Measurements from ENCODE around the gene DPF3. TPM values are rescaled to one million over a fixed set of nuclear protein-coding genes. Genes with fewer than 3 reads are reported as not detected.
"Not testable (repeated sequence)": the region's sequence is repeated elsewhere in the genome, so short reads cannot be mapped to it uniquely, and the experiment has no call there.

The DPF3 gene
- total RNA-seq, 1 donor from 2014 or later, result 0.66 TPM

DNA sequence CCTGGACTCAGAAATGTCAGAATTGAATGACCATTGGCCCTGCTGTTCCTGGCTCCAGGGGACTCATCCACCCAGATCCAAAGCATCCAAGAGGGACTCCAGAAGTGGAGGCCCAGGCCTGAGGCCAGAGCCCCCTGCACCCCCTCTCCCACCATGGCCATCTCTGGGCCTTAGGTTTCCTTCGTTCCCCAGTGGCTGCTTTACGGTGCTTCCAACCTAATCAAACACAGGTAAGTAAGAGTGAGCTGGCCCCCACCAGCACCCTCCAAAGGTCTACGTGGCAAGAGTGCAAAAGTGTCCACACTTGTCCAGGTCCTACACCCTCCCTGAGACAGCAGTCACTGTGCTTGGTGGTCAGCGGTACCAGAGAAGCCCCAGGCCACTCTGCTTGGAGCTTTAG lies 139.0 kb downstream of the DPF3 start:
- H3K9me3 Mint-ChIP-seq, result peaks cover 24% of the 10 kb centered on the region
- no peaks in the 10 kb centered on the region for H3K4me1 Mint-ChIP-seq (ENCODE audit: low read depth)
- peaks cover 11% of the 10 kb centered on the region for H3K36me3 Mint-ChIP-seq (ENCODE audit: low read depth)
- intact Hi-C loops (cut with micrococcal nuclease), result no loop called here
- DNase-seq (ENCODE audit: low spot score), result no peak
- H3K4me3 Mint-ChIP-seq (ENCODE audit: low read depth), result no peak overlapping the region
- H3K27ac Mint-ChIP-seq, result no peak overlapping the region
- H3K27me3 Mint-ChIP-seq (ENCODE audit: low read depth), result peaks cover 3% of the 10 kb centered on the region

DNA sequence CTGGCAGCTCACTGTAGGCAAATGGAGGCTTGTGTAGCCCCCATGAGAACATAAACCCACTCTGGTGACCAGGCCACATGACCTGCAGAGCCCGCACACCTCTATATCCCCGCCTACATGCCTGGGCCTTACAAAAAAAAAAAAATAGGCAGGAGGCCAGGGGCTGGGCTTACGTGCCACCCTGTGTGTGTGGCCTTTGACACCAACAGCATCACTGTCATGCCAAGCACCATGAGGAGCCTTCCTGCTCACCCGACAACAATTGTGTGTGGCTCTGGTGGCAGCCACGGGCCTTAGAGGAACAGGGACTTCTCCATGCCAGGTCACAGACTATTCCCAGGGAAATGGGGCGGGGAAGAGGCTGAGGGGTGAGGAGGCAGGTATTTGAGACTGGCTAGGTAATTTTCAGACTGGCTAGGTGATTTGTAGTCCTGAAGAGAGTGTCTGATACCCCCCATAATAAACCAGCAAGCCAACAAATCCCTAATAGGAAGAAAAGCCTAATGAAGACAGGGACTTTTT lies 140.0 kb downstream of the DPF3 start:
- intact Hi-C loops (cut with micrococcal nuclease), result no loop called here
- peaks cover 5% of the 10 kb centered on the region for H3K27me3 Mint-ChIP-seq (ENCODE audit: low read depth)
- H3K9me3 Mint-ChIP-seq, result peaks cover 14% of the 10 kb centered on the region
- no peak overlapping the region for H3K27ac Mint-ChIP-seq
- no peaks in the 10 kb centered on the region for H3K4me1 Mint-ChIP-seq (ENCODE audit: low read depth)
- no peak for DNase-seq (ENCODE audit: low spot score)
- peaks cover 2% of the 10 kb centered on the region for H3K36me3 Mint-ChIP-seq (ENCODE audit: low read depth)
- H3K4me3 Mint-ChIP-seq (ENCODE audit: low read depth), result no peak overlapping the region

DNA sequence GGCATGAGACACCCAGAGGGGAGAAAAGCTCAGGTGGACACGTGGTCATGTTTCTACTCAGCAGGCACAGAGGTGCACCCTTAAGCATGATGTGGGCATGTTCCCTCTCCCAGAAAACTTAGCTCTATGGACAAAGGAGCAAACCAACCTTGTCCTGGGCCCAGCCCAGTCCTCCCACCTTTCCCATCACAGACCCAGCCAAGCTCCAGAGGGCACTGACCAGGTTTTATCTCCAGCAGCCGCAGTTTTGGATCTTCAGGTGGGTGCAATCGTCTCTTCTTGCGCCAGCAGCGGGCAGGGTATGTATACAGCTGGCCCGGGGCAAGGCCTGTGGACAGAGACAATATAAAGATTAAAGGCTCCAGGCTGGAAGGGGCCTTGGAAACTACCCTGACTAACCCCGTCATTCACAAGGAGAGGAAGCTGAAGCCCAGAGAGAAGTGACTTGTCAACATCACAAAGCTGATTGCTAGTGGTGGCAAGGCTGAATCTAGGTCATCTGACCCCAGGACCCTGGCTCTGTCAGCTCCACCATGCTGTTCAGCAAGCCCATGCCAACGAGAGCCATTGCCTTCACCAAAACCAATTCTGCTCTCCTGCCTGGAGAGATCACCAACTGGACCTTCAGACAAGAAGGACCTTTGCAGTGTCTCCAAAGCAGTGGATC lies 140.7 kb downstream of the DPF3 start:
- H3K4me1 Mint-ChIP-seq (ENCODE audit: low read depth), result no peaks in the 10 kb centered on the region
- no peak for DNase-seq (ENCODE audit: low spot score)
- intact Hi-C loops (cut with micrococcal nuclease), result no loop called here
- H3K36me3 Mint-ChIP-seq (ENCODE audit: low read depth), result no peaks in the 10 kb centered on the region
- H3K9me3 Mint-ChIP-seq, result peaks cover 6% of the 10 kb centered on the region
- H3K27ac Mint-ChIP-seq, result no peak overlapping the region
- peaks cover 5% of the 10 kb centered on the region for H3K27me3 Mint-ChIP-seq (ENCODE audit: low read depth)
- no peak overlapping the region for H3K4me3 Mint-ChIP-seq (ENCODE audit: low read depth)

DNA sequence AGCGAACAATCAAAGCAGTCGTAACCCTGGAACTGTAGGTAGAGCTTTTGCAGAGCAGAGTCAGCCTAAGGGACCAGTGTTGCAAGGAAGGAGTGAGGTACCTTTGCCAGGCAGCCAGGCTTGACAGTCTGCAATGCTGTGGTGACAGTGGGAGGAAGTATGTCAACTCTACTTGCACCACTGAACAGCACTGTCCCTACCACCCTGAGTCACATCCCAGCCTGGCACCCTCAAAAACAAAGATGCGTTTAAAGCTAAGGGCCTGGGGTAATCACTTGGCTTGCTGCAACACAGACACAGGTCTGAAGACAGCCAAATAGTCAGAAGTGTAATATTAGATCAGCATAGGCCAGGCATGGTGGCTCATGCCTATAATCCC lies 141.9 kb downstream of the DPF3 start:
- H3K4me1 Mint-ChIP-seq (ENCODE audit: low read depth), result no peaks in the 10 kb centered on the region
- H3K4me3 Mint-ChIP-seq (ENCODE audit: low read depth), result no peak overlapping the region
- H3K27me3 Mint-ChIP-seq (ENCODE audit: low read depth), result peaks cover 5% of the 10 kb centered on the region
- no peaks in the 10 kb centered on the region for H3K36me3 Mint-ChIP-seq (ENCODE audit: low read depth)
- DNase-seq (ENCODE audit: low spot score), result no peak
- H3K9me3 Mint-ChIP-seq, result no peaks in the 10 kb centered on the region
- intact Hi-C loops (cut with micrococcal nuclease), result no loop called here
- no peak overlapping the region for H3K27ac Mint-ChIP-seq

DNA sequence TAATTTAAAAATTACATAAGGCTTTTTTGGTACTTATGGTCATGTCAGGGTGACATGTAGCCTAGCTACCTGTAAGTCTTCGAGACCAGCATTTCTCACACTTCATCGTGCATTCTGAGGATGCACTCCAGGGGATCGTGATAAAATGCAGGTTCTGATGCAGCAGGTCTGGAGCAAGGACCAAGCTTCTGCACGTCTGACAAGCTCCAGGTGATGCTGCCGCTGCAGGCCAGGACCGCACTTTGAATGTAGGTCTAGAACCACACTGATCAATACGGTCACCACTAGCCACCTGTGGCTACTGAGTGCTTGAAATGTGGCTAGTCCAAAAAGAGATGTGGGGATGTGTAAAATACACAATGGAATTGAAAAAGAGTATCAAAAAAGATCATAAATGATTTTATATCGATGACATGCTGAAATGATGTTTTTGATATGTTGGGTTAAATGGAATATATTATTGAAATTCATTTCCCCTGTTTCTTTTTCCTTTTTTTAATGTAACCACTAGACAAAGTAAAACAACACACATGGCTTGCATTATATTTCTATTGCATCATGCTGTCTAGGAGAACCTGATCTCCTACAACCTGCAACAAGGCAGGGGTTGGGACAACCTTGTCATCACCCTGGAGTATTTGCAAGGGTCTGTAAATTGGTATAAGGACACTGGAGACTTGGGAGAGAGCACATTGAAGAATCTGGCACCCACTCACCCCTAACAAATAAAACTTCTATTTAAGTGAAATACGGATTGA lies 142.4 kb downstream of the DPF3 start:
- Mint-ChIP-seq H3K36me3 (ENCODE audit: low read depth) (no peaks in the 10 kb centered on the region), H3K27me3 (ENCODE audit: low read depth) (peaks cover 5% of the 10 kb centered on the region), H3K9me3 (no peaks in the 10 kb centered on the region), H3K4me3 (ENCODE audit: low read depth) (no peak overlapping the region), H3K4me1 (ENCODE audit: low read depth) (no peaks in the 10 kb centered on the region), H3K27ac (no peak overlapping the region)
- intact Hi-C loops (cut with micrococcal nuclease), result no loop called here
- no peak for DNase-seq (ENCODE audit: low spot score)

DNA sequence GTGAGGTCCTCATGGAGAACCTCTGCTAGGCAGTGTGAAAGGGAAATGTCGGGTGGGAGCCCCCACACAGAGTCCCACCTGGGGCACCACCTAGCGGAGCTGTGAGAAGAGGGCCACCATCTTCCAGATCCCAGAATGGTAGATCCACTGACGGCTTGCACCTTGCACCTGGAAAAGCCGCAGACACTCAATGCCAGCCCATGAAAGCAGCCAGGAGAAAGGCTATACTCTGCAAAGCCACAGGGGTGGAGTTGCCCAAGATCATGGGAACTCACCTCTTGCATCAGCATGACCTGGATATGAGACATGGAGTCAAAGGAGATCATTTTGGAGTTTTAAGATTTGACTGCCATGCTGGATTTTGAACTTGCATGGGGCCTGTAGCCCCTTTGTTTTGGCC lies 145.0 kb downstream of the DPF3 start:
- H3K36me3 Mint-ChIP-seq (ENCODE audit: low read depth); H3K4me1 Mint-ChIP-seq (ENCODE audit: low read depth); H3K27ac Mint-ChIP-seq; H3K4me3 Mint-ChIP-seq (ENCODE audit: low read depth); intact Hi-C loops (cut with micrococcal nuclease); DNase-seq (ENCODE audit: low spot score); H3K9me3 Mint-ChIP-seq; H3K27me3 Mint-ChIP-seq (ENCODE audit: low read depth): not testable (repeated sequence)

DNA sequence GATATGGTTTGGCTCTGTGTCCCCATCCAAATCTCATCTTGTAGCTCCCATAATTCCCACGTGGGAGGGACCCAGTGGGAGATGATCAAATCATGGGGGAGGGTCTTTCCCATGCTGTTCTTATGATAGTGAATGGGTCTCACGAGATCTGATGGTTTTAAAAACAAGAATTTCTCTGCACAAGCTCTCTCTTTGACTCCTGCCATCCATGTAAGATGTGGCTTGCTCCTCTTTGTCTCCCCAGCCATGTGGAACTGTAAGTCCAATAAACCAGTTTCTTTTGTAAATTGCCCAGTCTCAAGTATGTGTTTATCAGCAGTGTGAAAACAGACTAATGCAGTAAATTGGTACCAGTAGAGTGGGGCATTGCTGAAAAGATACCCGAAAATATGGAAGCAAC lies 146.2 kb downstream of the DPF3 start:
- no peaks in the 10 kb centered on the region for H3K36me3 Mint-ChIP-seq (ENCODE audit: low read depth)
- intact Hi-C loops (cut with micrococcal nuclease), result no loop called here

DNA sequence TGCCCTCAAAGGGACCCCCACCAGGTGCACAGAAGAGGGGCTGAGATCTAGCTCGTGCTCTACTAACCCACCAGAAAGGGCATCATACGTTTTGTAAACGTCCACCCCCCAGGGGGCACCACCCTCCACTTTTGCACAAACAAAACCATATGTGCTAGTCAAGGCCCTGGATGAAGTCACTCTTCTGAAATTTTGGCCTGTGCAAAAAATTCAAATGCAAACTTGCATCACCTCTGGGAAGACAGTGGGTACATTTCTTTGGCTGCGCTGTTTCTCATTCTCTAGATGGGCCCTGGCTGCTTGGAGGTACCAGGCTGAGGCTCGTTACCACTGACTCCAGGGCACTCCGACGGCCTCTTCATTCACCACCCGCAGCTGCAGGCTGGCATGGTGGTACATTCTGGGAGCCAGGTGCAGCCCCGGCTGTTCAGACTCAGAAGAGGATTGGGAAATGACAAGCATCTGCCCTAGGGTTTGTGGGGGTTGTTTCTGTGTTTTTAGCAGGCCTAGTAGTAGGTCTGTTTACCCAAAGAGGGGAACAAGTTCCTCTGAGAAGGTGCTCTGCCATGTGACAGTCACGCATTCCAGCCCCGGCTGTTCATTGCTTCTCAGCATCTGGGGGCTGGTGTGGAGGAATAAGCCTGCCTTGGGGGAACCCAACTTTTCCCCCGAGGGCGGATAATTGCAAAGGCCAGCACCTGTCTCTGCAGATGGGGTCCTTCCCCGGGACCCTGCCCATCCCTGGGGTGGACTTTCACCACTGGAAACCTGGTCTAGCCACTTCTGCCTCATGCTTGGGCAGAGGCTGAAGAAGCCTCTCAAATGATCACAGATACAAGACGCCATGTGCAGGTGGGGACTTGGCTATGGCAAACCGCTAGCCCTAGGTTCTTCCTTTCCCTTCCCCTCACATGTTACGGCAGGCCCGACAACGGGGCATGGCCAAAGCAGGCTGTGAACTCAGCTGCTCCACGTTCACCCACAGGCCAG lies 147.6 kb downstream of the DPF3 start:
- no peaks in the 10 kb centered on the region for H3K4me1 Mint-ChIP-seq (ENCODE audit: low read depth)
- no peaks in the 10 kb centered on the region for H3K36me3 Mint-ChIP-seq (ENCODE audit: low read depth)
- intact Hi-C loops (cut with micrococcal nuclease), result no loop called here
- peaks cover 2% of the 10 kb centered on the region for H3K27me3 Mint-ChIP-seq (ENCODE audit: low read depth)
- H3K4me3 Mint-ChIP-seq (ENCODE audit: low read depth), result no peak overlapping the region
- no peak overlapping the region for H3K27ac Mint-ChIP-seq
- no peak for DNase-seq (ENCODE audit: low spot score)
- H3K9me3 Mint-ChIP-seq, result no peaks in the 10 kb centered on the region

More for the DNA sequence above, 146.2 kb downstream of the DPF3 start:
- Mint-ChIP-seq H3K9me3 (no peaks in the 10 kb centered on the region), H3K27me3 (ENCODE audit: low read depth) (peaks cover 5% of the 10 kb centered on the region), H3K4me1 (ENCODE audit: low read depth) (no peaks in the 10 kb centered on the region), H3K27ac (no peak overlapping the region), H3K4me3 (ENCODE audit: low read depth) (no peak overlapping the region)
- DNase-seq (ENCODE audit: low spot score), result no peak

DNA sequence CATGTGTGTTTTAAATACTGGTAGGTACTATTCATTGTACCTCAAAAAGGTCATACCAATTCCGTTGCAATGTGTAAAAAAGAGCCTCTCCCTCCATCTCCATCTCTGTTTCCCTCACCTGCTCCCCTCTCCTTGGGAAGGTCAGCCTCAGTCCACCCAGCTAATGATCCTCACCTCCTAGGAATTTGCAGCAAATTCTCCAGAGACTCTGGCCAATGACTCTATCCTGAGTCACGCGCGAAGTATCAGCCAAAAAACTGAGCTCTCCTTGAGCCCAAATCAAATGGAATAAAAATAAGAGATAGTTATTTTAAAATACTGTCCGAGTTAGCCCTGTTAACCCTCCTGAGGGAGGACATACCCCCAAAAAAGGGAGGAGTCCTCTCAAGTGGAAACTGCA lies 148.4 kb downstream of the DPF3 start:
- H3K36me3 Mint-ChIP-seq (ENCODE audit: low read depth), result no peaks in the 10 kb centered on the region
- no peak overlapping the region for H3K4me3 Mint-ChIP-seq (ENCODE audit: low read depth)
- intact Hi-C loops (cut with micrococcal nuclease), result no loop called here
- H3K4me1 Mint-ChIP-seq (ENCODE audit: low read depth), result no peaks in the 10 kb centered on the region
- peaks cover 2% of the 10 kb centered on the region for H3K27me3 Mint-ChIP-seq (ENCODE audit: low read depth)
- no peaks in the 10 kb centered on the region for H3K9me3 Mint-ChIP-seq
- DNase-seq (ENCODE audit: low spot score), result no peak
- no peak overlapping the region for H3K27ac Mint-ChIP-seq

DNA sequence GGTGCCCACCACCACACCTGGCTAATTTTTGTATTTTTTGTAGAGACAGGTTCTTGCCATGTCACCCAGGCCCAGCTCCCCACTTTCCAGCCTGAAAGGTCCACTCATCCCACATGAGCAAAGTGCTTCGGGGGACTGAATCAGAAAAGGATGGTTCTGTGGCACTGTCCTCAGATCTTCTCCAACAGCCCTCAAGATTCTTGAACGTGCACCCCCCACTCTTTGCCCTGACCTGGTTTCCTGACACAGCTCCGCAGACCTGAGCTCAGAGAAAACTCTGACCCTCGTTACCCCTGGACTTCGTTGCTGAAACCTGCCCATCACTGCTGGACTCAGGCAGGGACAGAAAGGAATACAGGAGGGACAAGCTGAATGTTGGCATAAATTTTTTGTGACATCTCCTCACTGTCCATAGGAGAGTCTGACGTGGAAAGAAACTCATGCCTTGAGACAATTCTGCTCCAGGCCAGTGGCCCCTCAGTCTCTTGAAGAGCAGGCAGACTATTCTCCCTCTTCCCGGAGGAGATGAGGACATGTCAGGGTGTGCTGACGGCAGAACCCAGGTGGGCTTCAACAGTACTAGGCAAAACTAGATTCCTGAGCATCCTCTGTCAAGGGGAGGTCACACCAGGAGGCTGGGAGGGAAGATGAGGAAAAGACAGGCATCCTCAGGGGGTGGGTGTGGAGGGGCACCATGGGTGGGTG lies 149.3 kb downstream of the DPF3 start:
- Mint-ChIP-seq H3K27me3 (ENCODE audit: low read depth) (peaks cover 4% of the 10 kb centered on the region), H3K4me3 (ENCODE audit: low read depth) (no peak overlapping the region), H3K36me3 (ENCODE audit: low read depth) (no peaks in the 10 kb centered on the region), H3K4me1 (ENCODE audit: low read depth) (no peaks in the 10 kb centered on the region), H3K9me3 (no peaks in the 10 kb centered on the region), H3K27ac (no peak overlapping the region)
- DNase-seq (ENCODE audit: low spot score), result no peak
- intact Hi-C loops (cut with micrococcal nuclease), result no loop called here

DNA sequence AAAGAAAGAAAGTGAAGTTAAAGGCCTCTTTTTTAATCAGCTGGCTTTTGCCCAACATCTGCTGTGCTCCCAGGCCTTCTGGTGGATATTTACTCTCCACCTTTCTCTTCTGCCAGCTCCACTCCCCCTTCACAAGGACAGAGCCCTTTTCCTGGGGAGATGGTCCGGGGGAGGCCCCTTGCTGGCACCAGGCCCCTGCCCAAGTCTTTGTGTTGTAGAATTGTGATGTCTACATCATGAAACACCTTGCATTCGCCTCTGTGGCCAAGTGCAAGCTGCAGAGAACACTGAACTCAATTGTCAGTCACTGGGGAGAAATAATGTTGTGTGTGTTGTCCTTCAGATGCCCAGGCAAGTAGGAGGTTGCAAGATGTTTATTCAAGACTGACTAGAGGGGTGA lies 150.3 kb downstream of the DPF3 start:
- Mint-ChIP-seq H3K4me3 (ENCODE audit: low read depth) (no peak overlapping the region), H3K27me3 (ENCODE audit: low read depth) (peaks cover 2% of the 10 kb centered on the region), H3K4me1 (ENCODE audit: low read depth) (no peaks in the 10 kb centered on the region), H3K27ac (no peak overlapping the region), H3K9me3 (no peaks in the 10 kb centered on the region), H3K36me3 (ENCODE audit: low read depth) (no peaks in the 10 kb centered on the region)
- no peak for DNase-seq (ENCODE audit: low spot score)
- intact Hi-C loops (cut with micrococcal nuclease), result no loop called here

DNA sequence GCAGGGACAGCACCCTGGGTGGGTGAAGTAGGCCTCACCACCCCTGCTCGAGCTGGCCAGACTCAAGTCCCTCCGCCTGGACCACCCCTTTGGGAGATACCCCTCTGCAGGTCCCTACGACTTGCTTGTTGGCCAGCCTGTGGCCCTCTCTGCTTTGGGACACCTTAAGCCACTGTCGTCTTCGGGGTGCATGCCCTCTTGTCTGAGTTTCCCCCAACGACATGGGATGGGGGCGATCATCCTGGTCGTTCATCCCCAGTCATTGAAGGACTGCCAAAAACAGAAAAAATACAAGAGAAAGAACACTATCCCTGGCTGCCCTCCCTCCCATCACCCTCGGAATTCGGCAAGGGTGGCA lies 151.1 kb downstream of the DPF3 start:
- intact Hi-C loops (cut with micrococcal nuclease), result no loop called here
- Mint-ChIP-seq H3K9me3 (no peaks in the 10 kb centered on the region), H3K4me1 (ENCODE audit: low read depth) (no peaks in the 10 kb centered on the region)

More for the DNA sequence above, 151.1 kb downstream of the DPF3 start:
- Mint-ChIP-seq H3K27me3 (ENCODE audit: low read depth) (peaks cover 2% of the 10 kb centered on the region), H3K4me3 (ENCODE audit: low read depth) (no peak overlapping the region), H3K36me3 (ENCODE audit: low read depth) (no peaks in the 10 kb centered on the region), H3K27ac (no peak overlapping the region)
- no peak for DNase-seq (ENCODE audit: low spot score)

Measured in activated T-helper 2 cell treated with anti-CD3 and anti-CD28 coated beads, Interferon-gamma antibody, Interleukin-2, Interleukin-4, amounts not matched to agents 10 μg/mL and 5 μg/mL and 100 μg/mL, durations not matched to agents 14 hours and 24 hours and 36 hours (primary cell).